Measurements from ENCODE around the gene KLRF1. TPM values are rescaled to one million over a fixed set of nuclear protein-coding genes. Genes with fewer than 3 reads are reported as not detected.

KLRF1 gene
- polyA plus RNA-seq, 1 of the 3 experiments (the other 2 are of a cell fraction) = not detected

DNA sequence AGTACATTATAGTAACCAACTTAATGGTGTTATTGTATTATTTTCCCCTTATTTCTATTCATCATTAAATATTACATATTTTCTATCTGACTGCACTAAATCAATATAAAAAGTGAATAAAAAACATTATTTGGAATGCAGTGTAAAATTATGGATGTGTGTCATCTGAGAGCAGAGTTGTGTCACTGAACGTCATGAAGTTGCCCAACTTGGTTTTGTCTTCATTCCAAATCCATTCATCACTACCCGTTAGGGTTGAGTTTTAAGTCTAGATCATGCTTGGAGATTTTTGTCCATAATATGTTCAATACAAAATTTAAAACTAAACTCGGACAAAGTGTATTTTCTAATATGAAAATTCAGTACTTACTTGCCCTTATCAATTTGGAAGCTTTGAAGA is 16.1 kb downstream of the KLRF1 start:
- H3K4me3 ChIP-seq (ENCODE audit: low read depth in 2 of 2, low read length in 1 of 2) = no peak overlapping the region
- no peaks in the 10 kb centered on the region for H3K36me3 ChIP-seq (replicated peaks in 1 of 2; ENCODE audit: control insufficient read depth in 1 of 2, insufficient read depth in 2 of 2, low read length in 1 of 2)
- H3K79me2 ChIP-seq (ENCODE audit: insufficient read depth) = no peaks in the 10 kb centered on the region
- ChIA-PET POLR2A (no interaction called here), CTCF (no interaction called here)
- H2AFZ ChIP-seq (ENCODE audit: low read depth) = no peak overlapping the region
- no peak overlapping the region for H3K9ac ChIP-seq
- H3F3A ChIP-seq (replicated peaks; ENCODE audit: insufficient read depth) = no peaks in the 10 kb centered on the region
- no peaks in the 10 kb centered on the region for H3K9me2 ChIP-seq
- H3K4me1 ChIP-seq (ENCODE audit: control insufficient read depth in 1 of 2, insufficient read depth in 2 of 2, low read depth in 1 of 2, low read length in 1 of 2) = no peaks in the 10 kb centered on the region
- no peaks in the 10 kb centered on the region for H4K20me1 ChIP-seq (ENCODE audit: insufficient read depth)
- no peak overlapping the region for H3K27ac ChIP-seq (ENCODE audit: low read depth in 2 of 2, low read length in 1 of 2)
- H3K9me3 ChIP-seq = no peaks in the 10 kb centered on the region
- DNase-seq = no peak
- no peaks in the 10 kb centered on the region for H3K27me3 ChIP-seq (ENCODE audit: insufficient read depth)
- H3K4me2 ChIP-seq = no peak overlapping the region
- 6% methylated on average over 3 of the region's 3 CpGs for WGBS (ENCODE audit: low lambda C conversion rate)
- TF ChIP-seq POLR2AphosphoS5 (IDR thresholded peaks at IDR 0.05; ENCODE audit: low read depth, low read length) = no peak

DNA sequence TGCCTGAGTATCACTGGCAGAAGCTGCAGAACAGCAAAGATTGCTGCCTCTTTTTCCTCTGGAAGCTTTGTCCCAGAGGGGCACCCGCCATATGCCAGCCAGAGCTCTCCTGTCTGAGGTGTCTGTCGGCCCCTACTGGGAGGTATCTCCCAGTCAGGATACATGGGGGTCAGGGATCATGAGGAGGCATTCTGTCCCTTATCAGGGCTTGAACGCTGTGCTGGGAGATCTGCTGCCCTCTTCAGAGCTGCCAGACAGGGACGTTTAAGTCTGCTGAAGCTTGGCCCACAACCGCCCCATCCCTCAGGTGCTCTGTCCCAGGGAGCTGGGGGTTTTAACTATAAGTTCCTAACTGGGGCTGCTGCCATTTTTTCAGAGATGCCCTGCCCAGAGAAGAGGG is 21.6 kb downstream of the KLRF1 start:
- H3K27me3 ChIP-seq (ENCODE audit: insufficient read depth) = no peaks in the 10 kb centered on the region
- 10% methylated on average over 5 of the region's 5 CpGs for WGBS (ENCODE audit: low lambda C conversion rate)
- no peak overlapping the region for H3K4me2 ChIP-seq
- H3F3A ChIP-seq (replicated peaks; ENCODE audit: insufficient read depth) = no peaks in the 10 kb centered on the region
- H3K9me3 ChIP-seq = no peaks in the 10 kb centered on the region
- H3K36me3 ChIP-seq (replicated peaks in 1 of 2; ENCODE audit: control insufficient read depth in 1 of 2, insufficient read depth in 2 of 2, low read length in 1 of 2) = no peaks in the 10 kb centered on the region
- H2AFZ ChIP-seq (ENCODE audit: low read depth) = no peak overlapping the region
- H3K79me2 ChIP-seq (ENCODE audit: insufficient read depth) = no peaks in the 10 kb centered on the region
- TF ChIP-seq, protein P1, sequence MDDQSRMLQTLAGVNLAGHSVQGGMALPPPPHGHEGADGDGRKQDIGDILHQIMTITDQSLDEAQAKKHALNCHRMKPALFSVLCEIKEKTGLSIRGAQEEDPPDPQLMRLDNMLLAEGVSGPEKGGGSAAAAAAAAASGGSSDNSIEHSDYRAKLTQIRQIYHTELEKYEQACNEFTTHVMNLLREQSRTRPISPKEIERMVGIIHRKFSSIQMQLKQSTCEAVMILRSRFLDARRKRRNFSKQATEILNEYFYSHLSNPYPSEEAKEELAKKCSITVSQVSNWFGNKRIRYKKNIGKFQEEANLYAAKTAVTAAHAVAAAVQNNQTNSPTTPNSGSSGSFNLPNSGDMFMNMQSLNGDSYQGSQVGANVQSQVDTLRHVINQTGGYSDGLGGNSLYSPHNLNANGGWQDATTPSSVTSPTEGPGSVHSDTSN (IDR thresholded peaks at IDR 0.05) = no peak
- TF ChIP-seq ELF1 (IDR thresholded peaks at IDR 0.05) = no peak
- TF ChIP-seq CHD2 (IDR thresholded peaks at IDR 0.05; ENCODE audit: low read length, partially characterized antibody) = no peak
- TF ChIP-seq, protein P2, sequence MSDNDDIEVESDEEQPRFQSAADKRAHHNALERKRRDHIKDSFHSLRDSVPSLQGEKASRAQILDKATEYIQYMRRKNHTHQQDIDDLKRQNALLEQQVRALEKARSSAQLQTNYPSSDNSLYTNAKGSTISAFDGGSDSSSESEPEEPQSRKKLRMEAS (IDR thresholded peaks at IDR 0.05; ENCODE audit: low read depth) = no peak
- TF ChIP-seq, protein P3, sequence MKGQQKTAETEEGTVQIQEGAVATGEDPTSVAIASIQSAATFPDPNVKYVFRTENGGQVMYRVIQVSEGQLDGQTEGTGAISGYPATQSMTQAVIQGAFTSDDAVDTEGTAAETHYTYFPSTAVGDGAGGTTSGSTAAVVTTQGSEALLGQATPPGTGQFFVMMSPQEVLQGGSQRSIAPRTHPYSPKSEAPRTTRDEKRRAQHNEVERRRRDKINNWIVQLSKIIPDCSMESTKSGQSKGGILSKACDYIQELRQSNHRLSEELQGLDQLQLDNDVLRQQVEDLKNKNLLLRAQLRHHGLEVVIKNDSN (IDR thresholded peaks at IDR 0.05; ENCODE audit: borderline replicate concordance, low read depth) = no peak
- TF ChIP-seq RAD21 (IDR thresholded peaks at IDR 0.05; ENCODE audit: low read length) = no peak
- TF ChIP-seq RFX5 (IDR thresholded peaks at IDR 0.05; ENCODE audit: low read length) = no peak
- no peak for TF ChIP-seq RCOR1 (IDR thresholded peaks at IDR 0.05; ENCODE audit: low read length)
- TF ChIP-seq MEF2A (IDR thresholded peaks at IDR 0.05; ENCODE audit: borderline replicate concordance, low read depth) = no peak
- TF ChIP-seq, protein P4, sequence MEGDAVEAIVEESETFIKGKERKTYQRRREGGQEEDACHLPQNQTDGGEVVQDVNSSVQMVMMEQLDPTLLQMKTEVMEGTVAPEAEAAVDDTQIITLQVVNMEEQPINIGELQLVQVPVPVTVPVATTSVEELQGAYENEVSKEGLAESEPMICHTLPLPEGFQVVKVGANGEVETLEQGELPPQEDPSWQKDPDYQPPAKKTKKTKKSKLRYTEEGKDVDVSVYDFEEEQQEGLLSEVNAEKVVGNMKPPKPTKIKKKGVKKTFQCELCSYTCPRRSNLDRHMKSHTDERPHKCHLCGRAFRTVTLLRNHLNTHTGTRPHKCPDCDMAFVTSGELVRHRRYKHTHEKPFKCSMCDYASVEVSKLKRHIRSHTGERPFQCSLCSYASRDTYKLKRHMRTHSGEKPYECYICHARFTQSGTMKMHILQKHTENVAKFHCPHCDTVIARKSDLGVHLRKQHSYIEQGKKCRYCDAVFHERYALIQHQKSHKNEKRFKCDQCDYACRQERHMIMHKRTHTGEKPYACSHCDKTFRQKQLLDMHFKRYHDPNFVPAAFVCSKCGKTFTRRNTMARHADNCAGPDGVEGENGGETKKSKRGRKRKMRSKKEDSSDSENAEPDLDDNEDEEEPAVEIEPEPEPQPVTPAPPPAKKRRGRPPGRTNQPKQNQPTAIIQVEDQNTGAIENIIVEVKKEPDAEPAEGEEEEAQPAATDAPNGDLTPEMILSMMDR (IDR thresholded peaks at IDR 0.05) = no peak
- TF ChIP-seq TAF1 (IDR thresholded peaks at IDR 0.05; ENCODE audit: borderline replicate concordance, low read depth, low read length) = no peak
- TF ChIP-seq FOXM1 (IDR thresholded peaks at IDR 0.05; ENCODE audit: low read depth) = no peak
- no peak for TF ChIP-seq NFIC (IDR thresholded peaks at IDR 0.05; ENCODE audit: borderline replicate concordance)
- TF ChIP-seq FOXJ3 (CRISPR knock-in tag; IDR thresholded peaks at IDR 0.05) = no peak
- TF ChIP-seq TCF12 (IDR thresholded peaks at IDR 0.05) = no peak
- TF ChIP-seq, protein P5, sequence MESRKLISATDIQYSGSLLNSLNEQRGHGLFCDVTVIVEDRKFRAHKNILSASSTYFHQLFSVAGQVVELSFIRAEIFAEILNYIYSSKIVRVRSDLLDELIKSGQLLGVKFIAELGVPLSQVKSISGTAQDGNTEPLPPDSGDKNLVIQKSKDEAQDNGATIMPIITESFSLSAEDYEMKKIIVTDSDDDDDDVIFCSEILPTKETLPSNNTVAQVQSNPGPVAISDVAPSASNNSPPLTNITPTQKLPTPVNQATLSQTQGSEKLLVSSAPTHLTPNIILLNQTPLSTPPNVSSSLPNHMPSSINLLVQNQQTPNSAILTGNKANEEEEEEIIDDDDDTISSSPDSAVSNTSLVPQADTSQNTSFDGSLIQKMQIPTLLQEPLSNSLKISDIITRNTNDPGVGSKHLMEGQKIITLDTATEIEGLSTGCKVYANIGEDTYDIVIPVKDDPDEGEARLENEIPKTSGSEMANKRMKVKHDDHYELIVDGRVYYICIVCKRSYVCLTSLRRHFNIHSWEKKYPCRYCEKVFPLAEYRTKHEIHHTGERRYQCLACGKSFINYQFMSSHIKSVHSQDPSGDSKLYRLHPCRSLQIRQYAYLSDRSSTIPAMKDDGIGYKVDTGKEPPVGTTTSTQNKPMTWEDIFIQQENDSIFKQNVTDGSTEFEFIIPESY (IDR thresholded peaks at IDR 0.05; ENCODE audit: borderline replicate concordance, low read depth) = no peak
- no peak for TF ChIP-seq RXRA (IDR thresholded peaks at IDR 0.05; ENCODE audit: borderline replicate concordance, low read depth)
- no peak for TF ChIP-seq JUND (IDR thresholded peaks at IDR 0.05)
- ChIA-PET CTCF (no interaction called here), POLR2A (no interaction called here)
- H3K4me1 ChIP-seq (ENCODE audit: control insufficient read depth in 1 of 2, insufficient read depth in 2 of 2, low read depth in 1 of 2, low read length in 1 of 2) = no peaks in the 10 kb centered on the region
- H3K27ac ChIP-seq (ENCODE audit: low read depth in 2 of 2, low read length in 1 of 2) = no peak overlapping the region
- no peak overlapping the region for H3K9ac ChIP-seq
- H3K4me3 ChIP-seq (ENCODE audit: low read depth in 2 of 2, low read length in 1 of 2) = no peak overlapping the region
- DNase-seq = no peak
- H4K20me1 ChIP-seq (ENCODE audit: insufficient read depth) = no peaks in the 10 kb centered on the region
- no peaks in the 10 kb centered on the region for H3K9me2 ChIP-seq
